ENCODE measurements around the gene LYPD4. TPM values are rescaled to one million over a fixed set of nuclear protein-coding genes. Genes with fewer than 3 reads are reported as not detected.
A peak's percentile ranks its signal among the peaks of the same experiment; 100 is the strongest.

The LYPD4 gene
- total RNA-seq, 1 experiment from 2014 or later, result not detected

DNA sequence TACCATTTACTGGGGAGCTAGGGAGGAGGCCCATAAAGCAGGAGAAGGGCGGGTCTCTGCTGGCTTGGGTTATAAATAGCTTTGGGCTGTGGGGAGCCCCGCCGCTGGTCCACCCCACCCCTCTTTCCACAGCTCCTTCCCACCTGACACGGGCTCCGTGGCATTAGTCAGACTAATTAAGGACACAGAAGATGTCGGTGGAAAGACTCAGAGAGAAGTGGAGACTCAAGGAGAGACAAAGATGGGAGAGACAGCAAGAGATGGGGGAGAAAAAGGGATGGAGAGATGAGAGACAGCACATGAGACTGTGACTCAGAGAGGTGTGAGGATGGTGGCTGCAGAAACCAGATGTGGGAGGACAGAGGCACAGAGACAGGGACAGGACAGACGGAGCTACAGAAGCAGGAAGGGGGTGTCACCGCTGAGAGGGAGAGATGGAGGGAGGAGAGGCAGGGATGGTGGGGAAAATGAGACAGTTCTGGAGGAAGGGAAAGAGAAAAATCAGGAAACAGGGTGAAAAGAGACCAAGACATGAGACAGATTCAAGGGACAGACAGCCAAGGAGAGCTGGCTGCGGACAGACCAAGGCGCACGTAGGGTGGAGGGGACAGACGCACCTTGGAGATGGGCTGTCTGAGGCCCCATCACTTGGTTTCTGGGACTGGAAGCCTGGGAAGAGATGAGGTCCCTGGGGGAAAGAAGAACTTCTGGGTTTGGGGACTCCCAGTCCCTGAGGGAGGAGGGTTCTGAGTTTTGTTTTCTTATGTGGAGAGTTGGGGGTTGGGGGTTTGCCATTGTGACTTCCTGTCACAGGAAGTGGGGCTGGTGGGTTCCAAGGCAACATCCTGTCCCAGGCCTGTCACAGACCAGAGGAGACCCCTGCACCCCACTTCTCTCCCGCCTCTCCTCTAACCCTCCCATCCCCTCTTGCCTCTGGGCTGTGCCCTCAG is 42.6 kb upstream of the LYPD4 start:
- Histone ChIP-seq H3K4me3 (ENCODE audit: low read length) (peak overlapping the region; percentile 41), H3K4me1 (ENCODE audit: insufficient read depth, low read length) (peaks cover 32% of the 10 kb centered on the region), H3K27ac (ENCODE audit: low read length) (peak overlapping the region; percentile 87), H3K9me2 (replicated peaks; ENCODE audit: low read length) (no peaks in the 10 kb centered on the region), H3K27me3 (ENCODE audit: low read length) (no peaks in the 10 kb centered on the region), H3K9ac (ENCODE audit: low read length) (peak overlapping the region; percentile 73), H3K36me3 (ENCODE audit: low read depth, low read length) (peaks cover 6% of the 10 kb centered on the region), H3K4me2 (ENCODE audit: low read length) (peak overlapping the region; percentile 82), H3K9me3 (ENCODE audit: low read length) (no peaks in the 10 kb centered on the region), H2AFZ (ENCODE audit: low read length) (no peak overlapping the region), H3F3A (ENCODE audit: low read length, unreplicated experiment) (no peaks in the 10 kb centered on the region), H4K20me1 (ENCODE audit: low read length) (no peaks in the 10 kb centered on the region), H3K79me2 (ENCODE audit: low read length) (peaks cover 45% of the 10 kb centered on the region)
- no TSS peak for BruUV-seq (replicated peaks)
- CTCF ChIA-PET, result interaction anchor here (0.9 to 1.6 kb wide), 2 partner anchors 43 to 50 kb away, joined by 3 to 4 read pairs; no protein-coding TSS in a partner anchor
- POLR2A ChIA-PET (ENCODE audit: unreplicated experiment), result interaction anchor here (0.5 kb wide), 1 partner anchor 12 kb away, joined by 8 read pairs; no protein-coding TSS in a partner anchor
- TF ChIP-seq EZH2phosphoT487 (IDR thresholded peaks at IDR 0.05; ENCODE audit: borderline replicate concordance, low read length) (no peak), EZH2 (IDR thresholded peaks at IDR 0.05; ENCODE audit: low read length, unreplicated experiment) (no peak)
- TF ChIP-seq, protein P1, sequence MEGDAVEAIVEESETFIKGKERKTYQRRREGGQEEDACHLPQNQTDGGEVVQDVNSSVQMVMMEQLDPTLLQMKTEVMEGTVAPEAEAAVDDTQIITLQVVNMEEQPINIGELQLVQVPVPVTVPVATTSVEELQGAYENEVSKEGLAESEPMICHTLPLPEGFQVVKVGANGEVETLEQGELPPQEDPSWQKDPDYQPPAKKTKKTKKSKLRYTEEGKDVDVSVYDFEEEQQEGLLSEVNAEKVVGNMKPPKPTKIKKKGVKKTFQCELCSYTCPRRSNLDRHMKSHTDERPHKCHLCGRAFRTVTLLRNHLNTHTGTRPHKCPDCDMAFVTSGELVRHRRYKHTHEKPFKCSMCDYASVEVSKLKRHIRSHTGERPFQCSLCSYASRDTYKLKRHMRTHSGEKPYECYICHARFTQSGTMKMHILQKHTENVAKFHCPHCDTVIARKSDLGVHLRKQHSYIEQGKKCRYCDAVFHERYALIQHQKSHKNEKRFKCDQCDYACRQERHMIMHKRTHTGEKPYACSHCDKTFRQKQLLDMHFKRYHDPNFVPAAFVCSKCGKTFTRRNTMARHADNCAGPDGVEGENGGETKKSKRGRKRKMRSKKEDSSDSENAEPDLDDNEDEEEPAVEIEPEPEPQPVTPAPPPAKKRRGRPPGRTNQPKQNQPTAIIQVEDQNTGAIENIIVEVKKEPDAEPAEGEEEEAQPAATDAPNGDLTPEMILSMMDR (conservative IDR thresholded peaks at IDR 0.05; ENCODE audit: low read depth, low read length), result no peak
- DNase-seq (no peak), ATAC-seq (no peak; the same call in 1 of the 2 replicates)
- intact Hi-C loops (cut with micrococcal nuclease), result loop anchor here (5.0 kb wide), 2 partner anchors 50 to 70 kb away; partner anchors contain the start of gene RABAC1

DNA sequence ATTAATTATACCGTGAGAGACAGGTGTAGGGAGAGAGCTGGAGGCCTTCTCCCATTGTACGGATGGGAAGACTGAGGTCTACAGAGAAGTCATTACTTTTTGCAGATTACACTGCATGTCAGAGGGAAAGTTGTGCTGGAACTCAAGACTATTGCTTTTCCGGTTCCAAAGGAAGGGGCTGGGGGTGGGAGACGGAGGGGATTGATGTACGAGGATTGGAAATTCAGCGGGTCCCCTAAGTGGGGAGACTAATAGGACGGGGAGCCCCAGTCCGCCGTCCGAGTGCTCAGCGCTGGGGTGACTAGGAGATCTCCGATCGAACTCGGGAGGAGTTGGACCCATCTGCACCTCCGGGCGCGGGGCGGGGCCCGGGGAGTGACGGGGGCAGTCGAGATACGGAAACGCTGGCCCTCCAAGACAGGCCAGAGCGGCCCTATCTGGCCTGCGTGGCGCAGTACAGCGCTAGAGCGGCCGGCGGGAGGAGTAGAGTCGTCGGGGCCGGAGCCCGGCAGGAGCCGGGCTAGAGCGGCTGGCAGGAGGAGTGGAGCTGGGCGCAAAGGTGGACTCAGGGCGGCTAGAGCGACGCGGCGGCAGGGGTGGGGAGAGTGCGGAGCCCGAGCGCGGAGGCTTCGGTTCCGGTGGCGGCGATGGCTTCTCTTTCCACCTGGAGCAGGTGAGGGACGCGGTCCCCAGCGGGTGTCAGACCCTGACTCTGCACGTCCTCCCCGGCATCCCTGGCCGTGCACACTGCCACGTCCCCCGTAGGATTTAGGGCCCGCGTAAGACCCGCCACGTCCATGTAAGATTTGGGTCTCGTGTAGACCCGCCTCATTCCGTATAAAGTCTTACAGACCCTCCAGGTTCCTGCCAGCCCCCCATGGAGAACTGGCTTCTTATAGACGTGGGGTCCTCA is 39.6 kb upstream of the LYPD4 start:
- no peaks in the 10 kb centered on the region for H3K9me2 ChIP-seq (replicated peaks; ENCODE audit: low read length)
- H2AFZ ChIP-seq (ENCODE audit: low read length), result peak overlapping the region; percentile 86
- H3K4me2 ChIP-seq (ENCODE audit: low read length), result peak overlapping the region; percentile 98
- DNase-seq (peak; percentile 95), ATAC-seq (peak; percentile 74)
- H3K4me3 ChIP-seq (ENCODE audit: low read length), result peak overlapping the region; percentile 98
- peak overlapping the region; percentile 25 for H3K27ac ChIP-seq (ENCODE audit: low read length)
- intact Hi-C loops (cut with micrococcal nuclease), result no loop called here
- TSS peak; percentile 89 for BruUV-seq (replicated peaks)
- no peaks in the 10 kb centered on the region for H3F3A ChIP-seq (ENCODE audit: low read length, unreplicated experiment)
- peaks cover under 1% of the 10 kb centered on the region; the same call in 1 of the 2 replicates for H3K36me3 ChIP-seq (ENCODE audit: low read depth, low read length)
- TF ChIP-seq, protein P1 (conservative IDR thresholded peaks at IDR 0.05; ENCODE audit: low read depth, low read length), result no peak
- no peak for TF ChIP-seq EZH2phosphoT487 (IDR thresholded peaks at IDR 0.05; ENCODE audit: borderline replicate concordance, low read length)
- TF ChIP-seq EZH2 (IDR thresholded peaks at IDR 0.05; ENCODE audit: low read length, unreplicated experiment), result no peak
- no peaks in the 10 kb centered on the region for H3K27me3 ChIP-seq (ENCODE audit: low read length)
- H3K9me3 ChIP-seq (ENCODE audit: low read length), result no peaks in the 10 kb centered on the region
- H3K79me2 ChIP-seq (ENCODE audit: low read length), result peaks cover 45% of the 10 kb centered on the region
- H3K4me1 ChIP-seq (ENCODE audit: insufficient read depth, low read length), result peaks cover 32% of the 10 kb centered on the region
- peak overlapping the region; percentile 93 for H3K9ac ChIP-seq (ENCODE audit: low read length)
- CTCF ChIA-PET, result no interaction called here
- no peaks in the 10 kb centered on the region for H4K20me1 ChIP-seq (ENCODE audit: low read length)
- POLR2A ChIA-PET (ENCODE audit: unreplicated experiment), result interaction anchor here (0.6 kb wide), 2 partner anchors 24 to 66 kb away, joined by 4 to 14 read pairs; partner anchors contain the start of gene RPS19
